ENCODE data around the gene TRAK1.

GRCh38 chr3:42263354-42264346 lies 172.5 kb downstream of the TRAK1 start:
- TF ChIP-seq CTCF (IDR thresholded peaks at IDR 0.05): peak in 1 of 3 donors; percentile 10
- no peak for TF ChIP-seq POLR2AphosphoS5 (IDR thresholded peaks at IDR 0.05)
- no peak for TF ChIP-seq POLR2A (IDR thresholded peaks at IDR 0.05)

Measured in breast epithelium (tissue), 3 donors.